AG09319 (cell line): ENCODE data around the gene PNMA6F.

Experiments
- DNase-seq: peaks from one replicate; pipeline ENCODE4 v3.0.0-alpha.2; 2010; ENCODE audit warnings: low read depth; ENCODE audit errors: extremely low read depth
- TF ChIP-seq, protein P1 (sequence below): IDR thresholded peaks from 2 replicates; pipeline ENCODE4 v1.5.1; 2011; ENCODE audit warnings: low read depth, mild to moderate bottlenecking, inconsistent platforms, low read length, moderate library complexity

The PNMA6F gene

DNA sequence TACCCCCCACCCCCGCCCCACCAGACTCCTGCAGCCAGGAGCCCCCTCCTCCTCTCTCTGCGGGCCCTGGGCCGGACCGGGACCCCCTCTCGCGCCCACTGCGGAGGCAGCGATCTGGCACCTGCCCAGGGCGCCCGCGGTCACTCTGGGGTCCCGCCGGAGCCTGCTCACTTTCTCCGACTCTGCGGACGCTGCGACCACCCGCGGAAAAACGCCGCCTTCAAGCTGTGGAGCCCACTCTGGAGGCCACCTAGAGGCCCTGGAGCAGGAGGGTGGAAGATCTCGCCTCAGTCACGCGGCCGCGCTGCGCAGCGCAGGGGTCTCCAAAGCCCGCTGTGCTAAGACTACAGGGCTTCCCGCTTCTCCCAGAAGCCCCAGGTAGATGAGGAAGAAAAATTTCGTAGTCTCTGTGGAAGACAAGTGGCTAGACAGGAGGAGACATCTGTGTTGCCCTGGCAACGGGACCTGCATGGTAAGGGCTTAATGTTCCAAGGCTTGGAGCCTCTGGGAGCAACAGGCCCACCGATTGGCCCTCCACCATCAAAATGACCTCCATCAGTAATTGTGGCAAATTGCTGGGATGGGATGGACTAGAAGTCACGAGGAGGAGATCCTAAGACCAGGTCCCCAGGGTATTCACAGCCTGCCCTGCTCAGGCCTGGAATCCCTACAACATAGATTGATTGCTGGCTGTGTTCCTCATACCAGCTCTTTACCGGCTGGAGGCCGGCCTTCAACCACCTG, at the start of gene PNMA6F:
PNMA6F (minus strand) TSS at position 387 of the 744 bp plus-strand sequence. CDS start 1,093 bp downstream, outside the sequence.
- TF ChIP-seq, protein P1, sequence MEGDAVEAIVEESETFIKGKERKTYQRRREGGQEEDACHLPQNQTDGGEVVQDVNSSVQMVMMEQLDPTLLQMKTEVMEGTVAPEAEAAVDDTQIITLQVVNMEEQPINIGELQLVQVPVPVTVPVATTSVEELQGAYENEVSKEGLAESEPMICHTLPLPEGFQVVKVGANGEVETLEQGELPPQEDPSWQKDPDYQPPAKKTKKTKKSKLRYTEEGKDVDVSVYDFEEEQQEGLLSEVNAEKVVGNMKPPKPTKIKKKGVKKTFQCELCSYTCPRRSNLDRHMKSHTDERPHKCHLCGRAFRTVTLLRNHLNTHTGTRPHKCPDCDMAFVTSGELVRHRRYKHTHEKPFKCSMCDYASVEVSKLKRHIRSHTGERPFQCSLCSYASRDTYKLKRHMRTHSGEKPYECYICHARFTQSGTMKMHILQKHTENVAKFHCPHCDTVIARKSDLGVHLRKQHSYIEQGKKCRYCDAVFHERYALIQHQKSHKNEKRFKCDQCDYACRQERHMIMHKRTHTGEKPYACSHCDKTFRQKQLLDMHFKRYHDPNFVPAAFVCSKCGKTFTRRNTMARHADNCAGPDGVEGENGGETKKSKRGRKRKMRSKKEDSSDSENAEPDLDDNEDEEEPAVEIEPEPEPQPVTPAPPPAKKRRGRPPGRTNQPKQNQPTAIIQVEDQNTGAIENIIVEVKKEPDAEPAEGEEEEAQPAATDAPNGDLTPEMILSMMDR, result no peak
- no peak for DNase-seq

DNA sequence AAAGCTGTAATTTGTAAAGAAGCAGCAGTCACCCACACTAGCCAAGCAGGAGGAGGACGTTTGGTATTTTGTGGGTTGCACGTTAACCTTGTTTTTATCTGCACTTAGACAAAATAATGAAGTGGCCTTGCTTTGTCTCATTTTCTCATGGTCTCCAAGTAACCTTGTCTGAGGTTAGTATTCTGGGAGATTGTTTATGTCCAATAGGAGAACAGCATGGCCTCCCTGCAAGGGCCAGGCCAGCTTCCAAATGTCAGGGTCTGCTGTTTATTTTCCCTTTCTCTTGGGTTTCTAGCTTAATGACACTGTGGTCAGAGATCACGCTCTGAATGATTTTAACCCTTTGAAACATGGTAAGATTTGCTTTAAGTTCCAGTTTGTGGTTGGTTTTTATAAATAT, 49.7 kb upstream of the PNMA6F start:
- no peak for DNase-seq
- TF ChIP-seq, protein P1, result no peak

DNA sequence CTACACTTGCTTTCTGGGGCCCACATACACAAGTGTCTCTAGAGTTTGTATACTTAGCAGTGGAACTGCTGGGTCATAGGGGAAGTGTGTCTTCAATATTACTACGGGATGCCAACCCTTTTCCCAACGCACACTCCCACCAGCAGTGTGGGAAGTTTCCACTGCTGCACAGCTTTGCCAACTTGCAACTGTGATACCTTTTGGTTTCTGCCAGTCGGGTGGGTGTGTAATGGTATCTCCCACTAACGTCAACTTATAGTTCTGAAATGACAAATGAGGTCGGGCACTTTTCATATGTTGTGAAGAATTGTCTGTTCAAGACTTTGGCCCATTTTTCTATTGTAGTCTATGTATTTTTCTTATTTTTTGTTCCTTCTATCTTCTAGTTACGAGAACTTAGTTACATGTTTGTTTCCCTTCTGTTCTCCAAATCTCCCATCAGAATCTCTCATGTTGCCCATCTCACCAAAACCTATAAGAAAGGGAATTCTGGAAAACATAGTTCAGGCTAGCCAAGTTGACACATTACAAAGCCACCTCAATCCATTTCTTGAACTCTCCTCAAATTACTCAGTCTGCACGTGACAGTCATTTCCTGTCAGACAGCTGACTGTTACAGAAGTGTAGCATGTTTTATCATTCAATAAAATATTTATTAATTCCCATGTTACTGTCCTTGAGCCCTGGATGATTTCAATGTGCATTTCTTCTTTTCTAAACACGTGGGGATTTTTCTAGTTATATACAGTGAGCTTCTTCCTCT, 48.9 kb upstream of the PNMA6F start:
- TF ChIP-seq, protein P1, result no peak
- no peak for DNase-seq

DNA sequence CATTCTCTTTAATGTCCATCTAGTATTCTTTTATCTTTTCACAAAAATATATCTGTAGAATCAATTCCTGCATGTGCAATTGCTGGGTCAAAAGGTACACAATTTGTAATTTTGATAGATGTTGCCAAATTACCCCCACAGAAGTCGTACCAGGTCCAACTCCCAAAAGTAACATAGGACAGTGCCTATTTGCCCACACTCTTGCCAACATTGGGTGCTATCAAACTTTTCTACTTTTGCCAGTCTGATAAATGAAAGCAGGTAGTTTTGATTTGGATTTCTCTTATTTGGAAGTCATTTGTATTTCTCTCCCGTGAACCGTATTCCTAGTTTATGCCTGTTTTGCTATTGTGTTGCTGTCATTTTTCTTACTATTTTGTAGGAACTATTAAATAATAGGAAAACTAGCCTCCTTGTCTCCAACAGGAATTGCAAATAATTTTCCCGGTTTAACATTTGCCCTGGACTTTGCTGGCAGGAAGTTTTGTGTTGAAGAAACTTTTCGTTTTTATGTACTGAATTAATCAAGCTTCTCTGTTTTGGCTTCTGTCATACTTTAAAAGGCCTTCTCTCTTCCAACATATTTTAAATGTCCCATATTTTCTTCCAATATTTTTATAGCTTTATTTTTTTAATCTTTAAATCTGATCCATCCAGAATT, 45.4 kb upstream of the PNMA6F start:
- TF ChIP-seq, protein P1, result no peak
- DNase-seq, result no peak

DNA sequence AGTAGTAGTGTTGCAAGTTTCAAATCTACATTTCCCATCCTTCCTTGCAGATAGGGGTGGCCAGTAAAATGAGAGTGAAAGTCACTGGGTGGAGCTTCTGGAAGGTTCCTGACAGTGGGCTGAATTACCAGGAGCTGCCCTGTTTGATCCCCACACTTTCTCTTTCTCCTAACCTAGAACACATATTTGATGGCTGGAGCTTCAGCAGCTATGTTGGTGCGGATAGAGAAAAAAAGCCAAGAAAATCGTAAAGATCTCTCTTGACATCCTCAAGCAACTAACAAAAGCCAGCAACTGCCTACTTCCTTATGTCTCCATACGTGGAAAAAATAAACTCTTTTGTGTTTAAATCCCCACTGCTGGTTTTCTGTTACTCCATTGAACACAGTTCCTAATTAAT, 44.6 kb upstream of the PNMA6F start:
- DNase-seq, result no peak
- TF ChIP-seq, protein P1, result no peak

DNA sequence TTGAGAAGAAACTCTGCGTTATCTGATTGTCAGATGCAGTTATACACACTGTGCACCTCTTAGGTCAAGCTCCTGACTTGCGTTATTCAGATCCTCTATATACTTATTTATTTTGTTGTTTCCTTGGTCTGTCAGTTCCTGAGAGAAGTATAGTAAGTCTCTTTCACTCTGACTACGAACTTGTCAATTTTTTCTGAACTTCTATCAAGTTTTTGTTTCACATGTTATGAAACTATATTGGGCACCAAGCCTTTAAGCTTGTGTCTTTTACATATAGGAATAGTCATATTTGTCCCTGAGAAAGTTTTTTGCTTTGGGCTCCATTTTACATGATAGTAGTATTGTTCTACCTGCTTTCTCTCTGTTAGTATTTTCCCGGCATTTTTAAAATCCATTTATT, 44.1 kb upstream of the PNMA6F start:
- no peak for DNase-seq
- TF ChIP-seq, protein P1, result no peak
